Superior temporal gyrus (tissue), 1 donor: ENCODE results near the gene PPP1R1B.

Experiments used
- DNase-seq: peaks from one replicate; pipeline ENCODE4 v3.0.0-alpha.2; 2016; ENCODE audit errors: extremely low spot score

The PPP1R1B gene

DNA sequence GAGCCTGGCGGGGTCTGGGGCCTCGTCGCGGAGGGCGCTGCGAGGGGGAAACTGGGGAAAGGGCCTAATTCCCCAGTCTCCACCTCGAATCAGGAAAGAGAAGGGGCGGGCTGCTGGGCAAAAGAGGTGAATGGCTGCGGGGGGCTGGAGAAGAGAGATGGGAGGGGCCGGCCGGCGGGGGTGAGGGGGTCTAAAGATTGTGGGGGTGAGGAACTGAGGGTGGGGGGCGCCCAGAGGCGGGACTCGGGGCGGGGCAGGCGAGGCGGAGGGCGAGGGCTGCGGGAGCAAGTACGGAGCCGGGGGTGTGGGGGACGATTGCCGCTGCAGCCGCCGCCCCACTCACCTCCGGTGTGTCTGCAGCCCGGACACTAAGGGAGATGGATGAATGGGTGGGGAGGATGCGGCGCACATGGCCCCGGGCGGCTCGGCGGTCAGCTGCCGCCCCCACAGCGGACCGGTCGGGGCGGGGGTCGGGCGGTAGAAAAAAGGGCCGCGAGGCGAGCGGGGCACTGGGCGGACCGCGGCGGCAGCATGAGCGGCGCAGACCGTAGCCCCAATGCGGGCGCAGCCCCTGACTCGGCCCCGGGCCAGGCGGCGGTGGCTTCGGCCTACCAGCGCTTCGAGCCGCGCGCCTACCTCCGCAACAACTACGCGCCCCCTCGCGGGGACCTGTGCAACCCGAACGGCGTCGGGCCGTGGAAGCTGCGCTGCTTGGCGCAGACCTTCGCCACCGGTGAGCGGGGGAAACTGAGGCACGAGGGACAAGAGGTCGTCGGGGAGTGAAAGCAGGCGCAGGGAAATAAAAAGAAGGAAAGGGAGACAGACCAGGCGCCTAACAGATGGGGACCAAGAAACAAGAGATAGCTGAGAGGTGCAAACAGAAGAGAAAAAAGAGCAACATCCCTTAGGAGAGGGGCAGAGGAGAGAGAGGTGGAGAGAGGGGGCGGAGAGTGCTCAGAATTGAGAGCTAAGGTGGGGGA, 41.5 kb downstream of the PPP1R1B start, which contains the start of gene PNMT:
TSS of gene PNMT (plus strand) at position 509 of the 980 bp plus-strand sequence. CDS start at position 532, 23 bp downstream.
- peak; percentile 49 for DNase-seq

- no peak for DNase-seq
Measured at GRCh38 chr17:39669897-39670735, 43.4 kb downstream of the PPP1R1B start.

- DNase-seq: no peak
Measured at GRCh38 chr17:39670746-39671145, 44.0 kb downstream of the PPP1R1B start.

- peak; percentile 56 for DNase-seq
Measured at GRCh38 chr17:39671651-39672521, 45.1 kb downstream of the PPP1R1B start.

DNA sequence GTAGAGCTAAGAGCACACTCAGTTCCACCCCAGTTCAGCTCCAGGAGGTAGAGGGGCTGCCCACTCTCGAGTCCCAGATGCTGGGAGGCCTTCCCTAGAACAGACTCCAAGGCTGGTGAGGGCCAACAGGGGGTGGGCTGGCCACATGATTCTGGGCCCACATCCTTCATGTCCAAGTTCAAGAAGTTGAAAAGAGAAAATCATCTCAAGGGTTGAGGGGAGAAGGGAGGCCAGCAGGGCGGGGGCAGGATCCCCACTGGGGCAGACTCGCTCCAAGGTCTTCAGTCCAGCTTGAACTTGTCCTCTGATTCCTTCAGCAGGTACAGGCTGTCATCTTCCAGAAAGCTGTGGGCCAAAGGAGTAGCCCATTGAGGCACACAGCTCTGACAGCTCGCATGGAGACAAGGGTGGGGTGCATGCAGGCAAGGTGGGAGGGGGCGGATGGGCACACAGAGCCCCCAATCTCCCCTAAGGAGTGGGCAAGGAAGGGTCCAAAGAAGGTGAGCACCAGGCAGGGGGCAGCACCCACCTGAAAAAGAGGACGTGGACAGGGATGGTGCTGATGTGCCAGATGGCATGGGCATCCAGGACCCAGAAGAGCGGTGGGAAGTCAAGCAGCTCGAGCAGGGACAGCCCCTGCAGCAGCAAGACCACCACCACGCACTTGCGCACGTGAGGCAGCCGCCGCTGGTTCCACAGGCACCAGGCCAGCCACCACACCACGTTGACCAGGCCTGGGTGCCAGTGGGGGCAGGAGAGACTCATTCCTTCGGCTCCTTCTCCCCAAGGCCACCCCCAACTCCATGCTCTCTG, 46.0 kb downstream of the PPP1R1B start:
- DNase-seq: no peak

GRCh38 chr17:39673335-39674081, 46.8 kb downstream of the PPP1R1B start:
- no peak for DNase-seq

- no peak for DNase-seq
Measured at GRCh38 chr17:39674179-39674578, 47.4 kb downstream of the PPP1R1B start.

- no peak for DNase-seq
Measured at GRCh38 chr17:39674702-39675389, 48.1 kb downstream of the PPP1R1B start.

DNA sequence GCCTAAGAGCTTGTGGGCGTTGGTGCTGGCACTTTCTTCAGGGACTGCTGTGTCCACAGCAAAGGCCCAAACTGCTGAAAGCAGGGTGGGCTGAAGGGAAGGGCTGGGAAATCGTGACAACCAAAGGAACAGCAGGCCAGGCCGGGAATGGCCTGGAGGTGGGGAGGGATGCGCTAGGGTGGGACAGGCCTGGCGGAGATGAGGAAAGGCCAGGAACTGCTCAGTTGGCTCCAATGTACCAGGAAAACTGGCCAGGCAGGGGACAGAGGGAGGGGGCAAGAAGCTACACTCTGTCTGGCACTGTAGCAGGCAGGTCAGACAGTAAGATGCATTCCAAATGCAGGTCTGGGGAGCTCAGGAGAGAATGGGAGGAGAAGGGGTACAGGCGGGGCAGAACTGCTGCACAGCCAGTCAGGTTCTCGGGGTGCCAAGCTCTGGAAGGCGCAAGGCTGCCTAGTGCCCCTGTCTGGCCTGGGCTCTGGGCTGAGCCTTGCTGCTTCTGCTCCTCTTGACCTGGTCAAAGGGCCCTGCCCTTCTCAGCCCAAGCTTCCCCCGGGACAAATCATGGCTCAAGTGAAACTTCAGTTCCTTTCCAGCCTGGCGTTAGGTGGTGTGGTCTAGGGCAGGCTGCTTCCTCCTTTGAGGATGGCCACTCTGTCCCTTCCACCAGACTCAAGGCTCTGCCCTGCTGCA, 48.8 kb downstream of the PPP1R1B start:
- DNase-seq: no peak

DNA sequence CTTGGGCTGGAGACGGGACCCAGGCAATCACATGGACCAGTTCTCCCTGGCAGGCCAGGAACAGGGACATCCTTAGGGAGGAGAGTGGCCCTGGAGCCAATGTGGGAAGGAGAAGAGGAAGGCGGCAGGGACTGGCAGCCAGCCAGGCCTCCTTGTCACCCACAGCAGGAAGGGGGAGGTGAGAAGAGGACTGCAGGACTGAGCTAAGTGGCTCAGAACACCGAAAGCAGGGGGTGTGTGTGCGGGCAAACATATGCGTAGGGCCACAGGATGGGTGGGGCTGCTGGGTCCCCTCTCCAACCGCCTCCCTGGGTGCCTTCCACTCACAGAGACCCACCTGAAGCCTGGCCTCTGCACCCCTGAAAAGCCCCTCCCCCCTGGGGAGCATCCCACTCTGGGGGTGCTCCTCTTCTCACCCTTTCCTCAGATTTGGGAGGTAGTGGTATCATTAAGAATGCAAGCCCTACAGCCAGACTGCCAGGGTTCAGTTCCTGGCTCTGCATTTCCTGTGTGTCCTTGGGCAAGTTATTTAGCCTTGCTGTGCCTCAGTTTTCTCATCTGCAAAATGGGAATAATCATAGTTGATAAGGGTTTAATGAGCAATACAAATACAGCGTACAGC, 49.6 kb downstream of the PPP1R1B start:
- peak; percentile 59 for DNase-seq

GRCh38 chr17:39677072-39677471, 50.3 kb downstream of the PPP1R1B start:
- DNase-seq: no peak

- peak; percentile 44 for DNase-seq
Measured at GRCh38 chr17:39677542-39678339, 51.0 kb downstream of the PPP1R1B start.

DNA sequence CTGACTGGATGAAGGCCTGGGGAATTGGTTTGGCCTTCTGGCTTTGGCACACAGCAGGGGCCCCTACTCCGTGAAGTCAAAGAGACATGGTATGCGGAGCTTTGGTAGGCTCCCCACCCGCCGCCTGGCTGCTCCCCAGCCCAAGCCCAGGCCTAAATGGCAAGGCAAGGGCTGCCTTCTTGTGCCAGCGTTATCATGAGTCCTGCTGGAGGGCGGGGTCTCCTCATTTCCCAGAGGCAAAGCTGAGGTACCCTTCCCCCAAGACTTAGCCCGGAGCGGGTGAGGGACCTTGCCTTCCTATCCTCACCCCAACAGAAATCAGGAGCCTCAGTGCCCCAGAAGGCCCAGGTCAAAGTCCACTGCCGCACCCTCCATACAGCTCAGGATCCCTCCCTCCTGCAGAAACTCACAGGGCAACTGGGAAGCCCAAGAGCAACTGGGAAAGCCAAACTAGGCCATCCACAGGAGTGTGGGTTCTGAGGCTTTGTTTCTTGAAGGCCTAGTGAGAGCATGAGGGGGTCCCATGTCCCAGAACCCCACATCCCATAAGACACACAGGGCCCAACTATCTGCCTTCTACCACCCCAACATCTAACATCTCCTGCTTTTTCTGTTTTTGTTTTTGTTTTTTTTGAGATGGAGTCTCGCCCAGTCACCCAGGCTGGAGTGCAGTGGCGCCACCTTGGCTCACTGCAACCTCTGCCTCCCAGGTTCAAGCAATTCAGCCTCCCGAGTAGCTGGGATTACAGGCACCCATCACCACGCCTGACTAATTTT, 51.8 kb downstream of the PPP1R1B start:
- no peak for DNase-seq

DNA sequence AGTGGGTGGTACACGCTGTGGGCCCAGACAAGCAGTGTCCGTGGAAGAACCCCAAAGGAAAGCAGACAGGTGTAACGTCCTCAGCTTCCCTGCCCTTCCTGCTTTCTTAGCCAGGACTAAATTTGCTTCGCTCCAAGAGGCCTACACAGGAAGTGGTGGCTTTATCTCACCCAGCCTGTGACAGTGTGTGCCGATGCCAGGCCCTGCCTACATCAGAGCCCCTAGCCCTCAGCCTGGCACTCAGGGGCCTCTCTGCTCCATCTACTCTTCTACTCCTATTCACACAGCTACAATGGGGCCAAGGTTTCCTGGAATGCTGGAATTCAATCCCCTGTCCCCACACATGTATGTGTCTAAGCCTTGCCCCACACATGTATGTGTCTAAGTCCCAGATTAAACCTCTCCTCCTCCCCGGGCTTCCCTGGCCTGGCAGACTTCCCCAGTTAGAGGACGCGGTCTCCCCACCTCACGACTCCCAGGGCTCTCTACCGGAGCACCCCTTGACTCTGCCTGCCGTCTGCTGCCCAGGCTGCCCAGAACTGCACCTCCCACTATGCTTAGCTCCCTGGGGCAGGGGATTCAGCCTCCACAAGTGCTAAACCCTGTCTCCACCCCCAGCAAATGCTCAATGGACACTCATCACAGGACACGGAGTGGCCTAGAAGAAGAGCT, 52.9 kb downstream of the PPP1R1B start:
- DNase-seq: no peak

DNA sequence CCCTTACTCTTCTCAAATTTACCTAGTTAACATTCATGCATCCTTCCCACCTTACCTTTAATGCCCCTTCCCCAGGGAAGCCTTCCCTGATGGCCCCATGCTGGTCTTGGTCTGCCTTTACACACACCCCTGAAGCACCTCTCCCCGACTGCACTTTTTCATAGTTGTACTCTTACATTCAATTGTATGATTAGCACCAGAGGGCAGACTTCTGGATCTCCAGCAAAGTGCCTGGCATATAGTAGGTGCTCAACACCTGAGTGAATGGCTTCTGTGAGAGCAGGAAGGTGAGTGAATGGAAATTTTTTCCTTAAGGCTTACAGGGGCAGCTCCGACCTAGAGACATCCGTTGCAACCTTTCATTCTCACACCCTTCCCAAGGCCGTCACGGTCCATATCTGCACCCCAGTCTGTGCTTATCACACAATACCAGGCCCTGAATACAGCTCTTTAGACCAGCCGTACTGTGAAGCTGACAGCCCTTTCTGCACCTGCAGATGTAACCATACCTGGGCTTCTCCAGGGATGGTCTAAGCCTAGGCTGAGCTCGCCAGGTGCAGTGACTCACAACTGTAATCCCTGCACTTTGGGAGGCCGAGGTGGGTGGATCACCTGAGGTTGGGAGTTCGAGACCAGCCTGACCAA, 56.7 kb downstream of the PPP1R1B start:
- DNase-seq: no peak
